ENCODE results near the gene FBL. TPM values are rescaled to one million over a fixed set of nuclear protein-coding genes. Genes with fewer than 3 reads are reported as not detected.

The FBL gene
- polyA plus RNA-seq, 1 of the 3 experiments (the other 2 are of a cell fraction): 371 TPM

DNA sequence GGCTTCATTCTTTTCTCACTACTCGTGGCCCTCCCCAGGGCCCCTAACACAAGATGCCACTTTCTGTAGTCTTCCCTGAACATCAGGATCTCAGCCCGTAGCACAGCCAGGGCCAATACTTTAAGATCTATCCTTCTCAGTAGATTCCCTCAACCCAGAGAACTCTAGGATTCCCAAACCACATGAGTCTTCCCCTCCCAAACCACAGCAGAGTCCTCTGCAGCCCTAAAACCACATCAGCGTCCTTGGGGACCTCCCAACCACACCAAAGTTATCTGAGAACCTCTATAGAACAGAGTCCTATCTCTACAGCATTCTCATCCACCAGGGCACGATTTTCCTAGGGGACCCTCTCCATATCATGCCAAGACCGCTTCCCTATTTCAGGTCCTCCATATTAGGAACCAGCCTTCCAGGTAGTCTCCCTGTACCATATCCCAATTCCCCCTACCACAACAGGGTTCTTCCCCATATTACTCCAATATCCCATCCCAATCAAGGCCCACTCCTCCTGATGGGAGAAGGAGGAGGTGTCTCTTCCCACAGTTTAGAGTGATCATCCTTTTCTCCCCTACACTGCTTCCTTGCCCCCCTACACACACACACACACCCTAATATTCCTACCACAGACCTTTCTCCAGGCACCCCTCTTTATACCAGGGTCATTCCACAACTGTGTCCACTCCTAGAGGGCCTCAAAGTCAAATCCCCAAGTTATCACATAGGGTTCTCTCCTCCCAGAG is 13.7 kb downstream of the FBL start:
- no peak overlapping the region; the same call in 1 of the 2 replicates for H2AFZ ChIP-seq (ENCODE audit: low read depth)
- H3K27ac ChIP-seq (ENCODE audit: low read depth in 2 of 2, low read length in 1 of 2): peak overlapping the region; percentile 94 to 98; a peak in 3 of 4 replicates
- H3F3A ChIP-seq (replicated peaks; ENCODE audit: insufficient read depth): peaks cover 5% of the 10 kb centered on the region
- peaks cover 20% of the 10 kb centered on the region for H3K79me2 ChIP-seq (ENCODE audit: insufficient read depth)
- H3K4me3 ChIP-seq (ENCODE audit: low read depth in 2 of 2, low read length in 1 of 2): peak overlapping the region; percentile 84 to 97
- ChIA-PET CTCF (interaction anchor here (0.8 to 2.1 kb wide), 4 partner anchors 12 to 138 kb away, joined by 3 to 26 read pairs (median 5); partner anchors contain the start of gene PSMC4), POLR2A (interaction anchor here (1.5 to 2.1 kb wide), 2 partner anchors 8 to 14 kb away, joined by 7 to 9 read pairs; partner anchors contain the start of gene FBL)
- DNase-seq: no peak
- peaks cover 0 to 16% of the 10 kb centered on the region in 2 experiments; a peak in 2 of 4 replicates for H3K4me1 ChIP-seq (ENCODE audit: control insufficient read depth in 1 of 2, insufficient read depth in 2 of 2, low read depth in 1 of 2, low read length in 1 of 2)
- H3K27me3 ChIP-seq (ENCODE audit: insufficient read depth): no peaks in the 10 kb centered on the region
- peak overlapping the region; percentile 92 for H3K4me2 ChIP-seq
- 85% methylated on average over 5 of the region's 5 CpGs for WGBS (ENCODE audit: low lambda C conversion rate)
- peaks cover 47 to 57% of the 10 kb centered on the region in 2 experiments for H3K36me3 ChIP-seq (replicated peaks in 1 of 2; ENCODE audit: control insufficient read depth in 1 of 2, insufficient read depth in 2 of 2, low read length in 1 of 2)
- no peaks in the 10 kb centered on the region for H3K9me2 ChIP-seq
- peak overlapping the region; percentile 95 for H3K9ac ChIP-seq
- H3K9me3 ChIP-seq: no peaks in the 10 kb centered on the region
- no peaks in the 10 kb centered on the region for H4K20me1 ChIP-seq (ENCODE audit: insufficient read depth)
- no peak for TF ChIP-seq ELF1 (IDR thresholded peaks at IDR 0.05)
- TF ChIP-seq TEAD4 (IDR thresholded peaks at IDR 0.05; ENCODE audit: borderline replicate concordance, insufficient read depth): no peak
- TF ChIP-seq YY1 (IDR thresholded peaks at IDR 0.05; ENCODE audit: low read depth): no peak
- TF ChIP-seq, protein P1, sequence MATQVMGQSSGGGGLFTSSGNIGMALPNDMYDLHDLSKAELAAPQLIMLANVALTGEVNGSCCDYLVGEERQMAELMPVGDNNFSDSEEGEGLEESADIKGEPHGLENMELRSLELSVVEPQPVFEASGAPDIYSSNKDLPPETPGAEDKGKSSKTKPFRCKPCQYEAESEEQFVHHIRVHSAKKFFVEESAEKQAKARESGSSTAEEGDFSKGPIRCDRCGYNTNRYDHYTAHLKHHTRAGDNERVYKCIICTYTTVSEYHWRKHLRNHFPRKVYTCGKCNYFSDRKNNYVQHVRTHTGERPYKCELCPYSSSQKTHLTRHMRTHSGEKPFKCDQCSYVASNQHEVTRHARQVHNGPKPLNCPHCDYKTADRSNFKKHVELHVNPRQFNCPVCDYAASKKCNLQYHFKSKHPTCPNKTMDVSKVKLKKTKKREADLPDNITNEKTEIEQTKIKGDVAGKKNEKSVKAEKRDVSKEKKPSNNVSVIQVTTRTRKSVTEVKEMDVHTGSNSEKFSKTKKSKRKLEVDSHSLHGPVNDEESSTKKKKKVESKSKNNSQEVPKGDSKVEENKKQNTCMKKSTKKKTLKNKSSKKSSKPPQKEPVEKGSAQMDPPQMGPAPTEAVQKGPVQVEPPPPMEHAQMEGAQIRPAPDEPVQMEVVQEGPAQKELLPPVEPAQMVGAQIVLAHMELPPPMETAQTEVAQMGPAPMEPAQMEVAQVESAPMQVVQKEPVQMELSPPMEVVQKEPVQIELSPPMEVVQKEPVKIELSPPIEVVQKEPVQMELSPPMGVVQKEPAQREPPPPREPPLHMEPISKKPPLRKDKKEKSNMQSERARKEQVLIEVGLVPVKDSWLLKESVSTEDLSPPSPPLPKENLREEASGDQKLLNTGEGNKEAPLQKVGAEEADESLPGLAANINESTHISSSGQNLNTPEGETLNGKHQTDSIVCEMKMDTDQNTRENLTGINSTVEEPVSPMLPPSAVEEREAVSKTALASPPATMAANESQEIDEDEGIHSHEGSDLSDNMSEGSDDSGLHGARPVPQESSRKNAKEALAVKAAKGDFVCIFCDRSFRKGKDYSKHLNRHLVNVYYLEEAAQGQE (IDR thresholded peaks at IDR 0.05; ENCODE audit: low read depth, low read length): no peak
- TF ChIP-seq USF2 (IDR thresholded peaks at IDR 0.05; ENCODE audit: borderline replicate concordance, low read depth, low read length): no peak
- TF ChIP-seq EP300 (IDR thresholded peaks at IDR 0.05; ENCODE audit: borderline replicate concordance in 1 of 2, low read depth in 1 of 2, low read length in 1 of 2): no peak
- TF ChIP-seq SIN3A (IDR thresholded peaks at IDR 0.05; ENCODE audit: borderline replicate concordance, low read depth, low read length): no peak
- TF ChIP-seq EZH2phosphoT487 (IDR thresholded peaks at IDR 0.05; ENCODE audit: borderline replicate concordance, low read depth): no peak
- TF ChIP-seq RXRA (IDR thresholded peaks at IDR 0.05; ENCODE audit: borderline replicate concordance, low read depth): no peak

DNA sequence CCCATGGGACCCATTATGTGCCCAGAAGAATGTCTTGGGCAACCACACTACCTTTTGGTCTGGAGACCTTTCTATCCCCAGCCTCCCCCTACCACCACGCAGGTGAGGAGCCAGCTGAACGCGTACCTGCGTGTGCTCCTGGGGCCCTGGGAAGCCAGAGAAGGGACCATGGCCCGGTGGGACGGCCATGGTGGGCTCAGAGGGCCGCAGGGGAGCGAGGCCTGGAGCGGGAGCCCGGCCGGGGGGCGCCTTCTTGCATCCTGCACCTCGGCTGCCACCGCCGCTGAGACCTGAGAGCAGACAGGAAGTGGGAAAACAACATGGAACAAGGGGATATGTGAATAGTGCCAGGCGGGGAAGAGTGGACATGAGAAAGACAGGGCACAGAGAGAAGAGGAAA is 14.5 kb downstream of the FBL start:
- 98% methylated on average over 13 of the region's 16 CpGs for WGBS (ENCODE audit: low lambda C conversion rate)
- no peaks in the 10 kb centered on the region for H4K20me1 ChIP-seq (ENCODE audit: insufficient read depth)
- H3K27ac ChIP-seq (ENCODE audit: low read depth in 2 of 2, low read length in 1 of 2): no peak overlapping the region; a peak in 1 of 4 replicates
- H3F3A ChIP-seq (replicated peaks; ENCODE audit: insufficient read depth): peaks cover 5% of the 10 kb centered on the region
- no peaks in the 10 kb centered on the region for H3K27me3 ChIP-seq (ENCODE audit: insufficient read depth)
- peaks cover 20% of the 10 kb centered on the region for H3K79me2 ChIP-seq (ENCODE audit: insufficient read depth)
- peaks cover 0 to 16% of the 10 kb centered on the region in 2 experiments; a peak in 2 of 4 replicates for H3K4me1 ChIP-seq (ENCODE audit: control insufficient read depth in 1 of 2, insufficient read depth in 2 of 2, low read depth in 1 of 2, low read length in 1 of 2)
- TF ChIP-seq FOXM1 (IDR thresholded peaks at IDR 0.05; ENCODE audit: low read depth): 0 out of 2 replicates have a peak, but pooled peaks have one; percentile 24
- TF ChIP-seq, protein P2, sequence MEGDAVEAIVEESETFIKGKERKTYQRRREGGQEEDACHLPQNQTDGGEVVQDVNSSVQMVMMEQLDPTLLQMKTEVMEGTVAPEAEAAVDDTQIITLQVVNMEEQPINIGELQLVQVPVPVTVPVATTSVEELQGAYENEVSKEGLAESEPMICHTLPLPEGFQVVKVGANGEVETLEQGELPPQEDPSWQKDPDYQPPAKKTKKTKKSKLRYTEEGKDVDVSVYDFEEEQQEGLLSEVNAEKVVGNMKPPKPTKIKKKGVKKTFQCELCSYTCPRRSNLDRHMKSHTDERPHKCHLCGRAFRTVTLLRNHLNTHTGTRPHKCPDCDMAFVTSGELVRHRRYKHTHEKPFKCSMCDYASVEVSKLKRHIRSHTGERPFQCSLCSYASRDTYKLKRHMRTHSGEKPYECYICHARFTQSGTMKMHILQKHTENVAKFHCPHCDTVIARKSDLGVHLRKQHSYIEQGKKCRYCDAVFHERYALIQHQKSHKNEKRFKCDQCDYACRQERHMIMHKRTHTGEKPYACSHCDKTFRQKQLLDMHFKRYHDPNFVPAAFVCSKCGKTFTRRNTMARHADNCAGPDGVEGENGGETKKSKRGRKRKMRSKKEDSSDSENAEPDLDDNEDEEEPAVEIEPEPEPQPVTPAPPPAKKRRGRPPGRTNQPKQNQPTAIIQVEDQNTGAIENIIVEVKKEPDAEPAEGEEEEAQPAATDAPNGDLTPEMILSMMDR (IDR thresholded peaks at IDR 0.05): no peak
- no peak for TF ChIP-seq YY1 (IDR thresholded peaks at IDR 0.05; ENCODE audit: low read depth)
- TF ChIP-seq RXRA (IDR thresholded peaks at IDR 0.05; ENCODE audit: borderline replicate concordance, low read depth): no peak
- no peak for TF ChIP-seq FOXJ3 (CRISPR knock-in tag; IDR thresholded peaks at IDR 0.05)
- H2AFZ ChIP-seq (ENCODE audit: low read depth): no peak overlapping the region
- H3K9me3 ChIP-seq: no peaks in the 10 kb centered on the region
- no peak overlapping the region for H3K4me3 ChIP-seq (ENCODE audit: low read depth in 2 of 2, low read length in 1 of 2)
- no peaks in the 10 kb centered on the region for H3K9me2 ChIP-seq
- H3K9ac ChIP-seq: no peak overlapping the region
- DNase-seq: no peak
- H3K4me2 ChIP-seq: peak overlapping the region; percentile 92
- H3K36me3 ChIP-seq (replicated peaks in 1 of 2; ENCODE audit: control insufficient read depth in 1 of 2, insufficient read depth in 2 of 2, low read length in 1 of 2): peaks cover 42 to 54% of the 10 kb centered on the region in 2 experiments
- POLR2A ChIA-PET: no interaction called here
- CTCF ChIA-PET: no interaction called here
